H1 (cell line): ENCODE measurements around the gene PAX5. TPM values are rescaled to one million over a fixed set of nuclear protein-coding genes. Genes with fewer than 3 reads are reported as not detected.

Experiments
- CBX5 ChIP-seq: fragments of 300-800, 300-1000 bp; sonication (generic); IDR thresholded peaks from 2 replicates; pipeline ENCODE4 v1.7.1; 2016; ENCODE audit warnings: antibody characterized with exemption, low read length, low read depth
- CTCF ChIP-seq, 3 experiments: IDR thresholded peaks; 1 replicate in 2 of 3; 2 replicates in 1 of 3; pipeline versions ENCODE4 v1.5.1 to v1.6.1; 2011; ENCODE audit warnings: low read length in 3 of 3, mild to moderate bottlenecking in 3 of 3, inconsistent platforms in 2 of 3, low read depth in 1 of 3, moderate library complexity in 1 of 3; ENCODE audit not compliant: insufficient read depth in 1 of 3; ENCODE audit errors: control extremely low read depth in 1 of 3
- polyA plus RNA-seq, 7 experiments: library from polyadenylated mRNA; depleted of rRNA in 3 of 7; stranded (reverse) in 5 of 7; unstranded in 2 of 7; fragments of >200 nt in 5 of 7; fragments of 200-250 nt in 2 of 7; gene quantifications; 1 replicate in 5 of 7; 2 replicates in 1 of 7; 4 replicates in 1 of 7; pipeline versions ENCODE4 v1.2.1 to v1.2.3, GENCODE V29; 2011 to 2013; ENCODE audit warnings: missing spikeins in 2 of 7, mixed read lengths in 2 of 7
- total RNA-seq: library from RNA; stranded (reverse); fragmentation: NEBNext Ultra II Directional; extraction: Animal tissue kit (Norgen Biotek cat#: 25700); gene quantifications from 2 replicates; pipeline ENCODE4 v1.2.1, GENCODE V29; 2021

PAX5 gene
- total and polyA plus RNA-seq, 2 of the 8 experiments (the other 6 are each of a cell fraction or from before 2014, with no cell fraction given): 0.29 to 0.43 TPM

- TF ChIP-seq CTCF (IDR thresholded peaks at IDR 0.05; ENCODE audit: control extremely low read depth in 1 of 3, insufficient read depth in 1 of 3, low read depth in 1 of 3, low read length in 3 of 3): no peak
- TF ChIP-seq CBX5: no peak
Observed at GRCh38 chr9:37025071-37025822, 8.8 kb downstream of the PAX5 start (continued).
